HepG2 (cell line): Measurements from ENCODE around the gene SLC2A2. TPM values are rescaled to one million over a fixed set of nuclear protein-coding genes. Genes with fewer than 3 reads are reported as not detected.
A peak's percentile ranks its signal among the peaks of the same experiment; 100 is the strongest.

Source experiments
- AKNA ChIP-seq: sonication (generic); formaldehyde crosslinking; IDR thresholded peaks from 2 replicates; pipeline ENCODE4 v1.4.0; 2020; ENCODE audit warnings: missing genetic modification reagents, borderline replicate concordance
- LCORL ChIP-seq, 2 experiments: fragments of 450-650 bp in 1 of 2; sonication (generic) in 1 of 2; formaldehyde crosslinking in 1 of 2; IDR thresholded peaks; 2 replicates each; pipeline versions ENCODE4 v1.5.0 to v1.6.1; 2017 to 2020; ENCODE audit warnings: antibody characterized with exemption in 1 of 2, missing genetic modification reagents in 1 of 2
- POLR2AphosphoS2 ChIP-seq: IDR thresholded peaks from 2 replicates; pipeline ENCODE4 v1.6.1; 2011; ENCODE audit warnings: low read depth, low read length, improper control_type of control experiment
- SRSF1 ChIP-seq: fragments of 200-400 bp; formaldehyde crosslinking; optimal IDR thresholded peaks from 2 replicates; pipeline ENCODE3; 2017; ENCODE audit warnings: mild to moderate bottlenecking, low read depth, low read length, moderate library complexity
- THAP9 ChIP-seq: sonication (generic); formaldehyde crosslinking; IDR thresholded peaks from 2 replicates; pipeline ENCODE4; 2020; ENCODE audit warnings: missing genetic modification reagents, mild to moderate bottlenecking, borderline replicate concordance
- ZNF383 ChIP-seq: sonication (generic); formaldehyde crosslinking; IDR thresholded peaks from 2 replicates; pipeline ENCODE4 v1.4.0; 2020; ENCODE audit warnings: missing genetic modification reagents, mild to moderate bottlenecking, borderline replicate concordance
- ZNF512B ChIP-seq: sonication (generic); formaldehyde crosslinking; IDR thresholded peaks from 2 replicates; pipeline ENCODE4 v1.5.1; 2020; ENCODE audit warnings: missing genetic modification reagents, mild to moderate bottlenecking, borderline replicate concordance
- ZNF691 ChIP-seq: sonication (generic); formaldehyde crosslinking; IDR thresholded peaks from 2 replicates; pipeline ENCODE4 v1.4.0; 2020; ENCODE audit warnings: missing genetic modification reagents, low read depth, mild to moderate bottlenecking, borderline replicate concordance
- polyA plus RNA-seq, 8 experiments: library from polyadenylated mRNA; depleted of rRNA in 3 of 8; stranded (reverse) in 7 of 8; unstranded in 1 of 8; fragments of >200 nt; fragmentation: Illumina TruSeq in 4 of 8; extraction: Trizol in 4 of 8; gene quantifications; 2 replicates each; pipeline versions ENCODE4 v1.2.1 to v1.2.3, GENCODE V29; 2011 to 2016; ENCODE audit warnings: low read depth in 4 of 8, missing spikeins in 1 of 8, mixed read lengths in 1 of 8; ENCODE audit not compliant: insufficient read depth in 1 of 8
- total RNA-seq, 5 experiments: library from RNA; depleted of rRNA; stranded (reverse); fragments of >200 nt; fragmentation: Illumina TruSeq; extraction: Trizol; gene quantifications; 2 replicates each; pipeline ENCODE4 v1.2.3, GENCODE V29; 2016; ENCODE audit warnings: low read depth in 1 of 5
- TF ChIP-seq, protein P1 (sequence below): sonication (generic); formaldehyde crosslinking; IDR thresholded peaks from 2 replicates; pipeline ENCODE4 v1.4.0; 2020; ENCODE audit warnings: missing genetic modification reagents, borderline replicate concordance

SLC2A2 gene
- total and polyA plus RNA-seq, 2 of the 13 experiments (the other 11 are each of a cell fraction or from before 2014, with no cell fraction given), result 19.5 to 23.2 TPM

GRCh38 chr3:170997961-170998913 is 28.3 kb downstream of the SLC2A2 start (continued):
- TF ChIP-seq, protein P1, sequence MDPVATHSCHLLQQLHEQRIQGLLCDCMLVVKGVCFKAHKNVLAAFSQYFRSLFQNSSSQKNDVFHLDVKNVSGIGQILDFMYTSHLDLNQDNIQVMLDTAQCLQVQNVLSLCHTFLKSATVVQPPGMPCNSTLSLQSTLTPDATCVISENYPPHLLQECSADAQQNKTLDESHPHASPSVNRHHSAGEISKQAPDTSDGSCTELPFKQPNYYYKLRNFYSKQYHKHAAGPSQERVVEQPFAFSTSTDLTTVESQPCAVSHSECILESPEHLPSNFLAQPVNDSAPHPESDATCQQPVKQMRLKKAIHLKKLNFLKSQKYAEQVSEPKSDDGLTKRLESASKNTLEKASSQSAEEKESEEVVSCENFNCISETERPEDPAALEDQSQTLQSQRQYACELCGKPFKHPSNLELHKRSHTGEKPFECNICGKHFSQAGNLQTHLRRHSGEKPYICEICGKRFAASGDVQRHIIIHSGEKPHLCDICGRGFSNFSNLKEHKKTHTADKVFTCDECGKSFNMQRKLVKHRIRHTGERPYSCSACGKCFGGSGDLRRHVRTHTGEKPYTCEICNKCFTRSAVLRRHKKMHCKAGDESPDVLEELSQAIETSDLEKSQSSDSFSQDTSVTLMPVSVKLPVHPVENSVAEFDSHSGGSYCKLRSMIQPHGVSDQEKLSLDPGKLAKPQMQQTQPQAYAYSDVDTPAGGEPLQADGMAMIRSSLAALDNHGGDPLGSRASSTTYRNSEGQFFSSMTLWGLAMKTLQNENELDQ (CRISPR knock-in tag), result no peak
- no peak for TF ChIP-seq AKNA (CRISPR knock-in tag)
- TF ChIP-seq SRSF1, result no peak
- no peak for TF ChIP-seq ZNF691 (CRISPR knock-in tag)
- TF ChIP-seq ZNF512B (CRISPR knock-in tag), result no peak
- TF ChIP-seq LCORL (IDR thresholded peaks at IDR 0.05), result 0 out of 2 replicates have a peak, but pooled peaks have one; percentile 37
- TF ChIP-seq LCORL (CRISPR knock-in tag; IDR thresholded peaks at IDR 0.05), result peak; percentile 81
- no peak for TF ChIP-seq THAP9 (CRISPR knock-in tag)
- TF ChIP-seq POLR2AphosphoS2, result no peak
- TF ChIP-seq ZNF383 (CRISPR knock-in tag), result no peak
